ENCODE results near the gene ZKSCAN8.

DNA sequence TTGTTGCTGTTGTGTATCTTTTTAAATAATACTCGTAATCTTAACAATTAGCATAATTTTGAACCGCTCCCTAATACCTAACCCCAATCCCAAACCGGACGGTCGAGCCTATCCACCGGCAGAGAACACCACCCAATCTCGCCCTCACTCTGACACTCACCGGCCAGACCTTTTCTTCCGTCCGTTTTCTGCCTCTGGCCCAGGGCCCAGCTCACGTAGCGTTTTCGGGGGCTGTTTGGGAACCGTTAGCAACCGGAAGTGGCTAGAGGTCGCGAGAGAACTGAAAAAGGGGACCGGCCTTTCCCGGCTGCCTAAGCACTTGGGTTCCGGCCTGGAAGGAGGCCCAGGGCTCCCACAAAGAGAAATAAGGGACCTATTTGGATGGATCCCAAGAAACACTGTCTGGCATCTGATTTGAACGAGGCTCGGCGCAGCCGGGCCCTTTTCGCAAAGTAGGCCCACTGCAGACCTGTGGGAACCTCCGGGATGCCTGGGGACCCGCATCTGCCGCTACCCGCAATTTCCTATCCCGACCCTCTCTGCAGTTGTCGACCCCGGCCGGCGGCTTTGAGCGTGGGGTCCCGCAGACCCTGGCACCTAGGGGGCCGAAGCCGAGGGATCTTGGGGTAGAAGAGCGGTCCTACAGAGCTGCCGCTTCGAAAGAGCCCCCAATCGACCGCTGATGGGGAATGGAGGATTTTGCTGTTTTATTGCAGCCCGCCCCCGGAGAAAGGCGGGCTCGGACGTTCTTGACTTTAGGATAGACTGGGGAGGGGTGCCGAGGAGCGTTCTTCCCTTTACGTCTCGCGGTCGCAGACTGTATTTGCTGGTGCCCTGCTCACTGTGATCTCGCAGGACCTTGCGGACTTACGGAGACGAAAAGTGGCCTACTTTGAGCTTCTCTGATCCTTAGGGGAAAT is 4.8 kb upstream of the ZKSCAN8 start:
- TF ChIP-seq, protein P1, sequence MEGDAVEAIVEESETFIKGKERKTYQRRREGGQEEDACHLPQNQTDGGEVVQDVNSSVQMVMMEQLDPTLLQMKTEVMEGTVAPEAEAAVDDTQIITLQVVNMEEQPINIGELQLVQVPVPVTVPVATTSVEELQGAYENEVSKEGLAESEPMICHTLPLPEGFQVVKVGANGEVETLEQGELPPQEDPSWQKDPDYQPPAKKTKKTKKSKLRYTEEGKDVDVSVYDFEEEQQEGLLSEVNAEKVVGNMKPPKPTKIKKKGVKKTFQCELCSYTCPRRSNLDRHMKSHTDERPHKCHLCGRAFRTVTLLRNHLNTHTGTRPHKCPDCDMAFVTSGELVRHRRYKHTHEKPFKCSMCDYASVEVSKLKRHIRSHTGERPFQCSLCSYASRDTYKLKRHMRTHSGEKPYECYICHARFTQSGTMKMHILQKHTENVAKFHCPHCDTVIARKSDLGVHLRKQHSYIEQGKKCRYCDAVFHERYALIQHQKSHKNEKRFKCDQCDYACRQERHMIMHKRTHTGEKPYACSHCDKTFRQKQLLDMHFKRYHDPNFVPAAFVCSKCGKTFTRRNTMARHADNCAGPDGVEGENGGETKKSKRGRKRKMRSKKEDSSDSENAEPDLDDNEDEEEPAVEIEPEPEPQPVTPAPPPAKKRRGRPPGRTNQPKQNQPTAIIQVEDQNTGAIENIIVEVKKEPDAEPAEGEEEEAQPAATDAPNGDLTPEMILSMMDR (conservative IDR thresholded peaks at IDR 0.05; ENCODE audit: low read length) = no peak
- no peak for TF ChIP-seq EZH2phosphoT487 (IDR thresholded peaks at IDR 0.05; ENCODE audit: borderline replicate concordance, low read depth, low read length)

All from OCI-LY7 (cell line).